GM12878 (cell line): ENCODE data around the gene SPAG7. TPM values are rescaled to one million over a fixed set of nuclear protein-coding genes. Genes with fewer than 3 reads are reported as not detected.
A peak's percentile ranks its signal among the peaks of the same experiment; 100 is the strongest.

Source experiments
- ATAC-seq: fragments of 200-7000 bp; cut with Tn5 transposase; 3 replicates; pipeline ENCODE4 v1.9.1; 2020; ENCODE audit warnings: mild to moderate bottlenecking, moderate library complexity
- BruUV-seq: library from RNA; stranded (reverse); fragments of 400-500 nt; replicated peaks from 2 replicates; lab custom pipeline; 2021; lab: Mats Ljungman, UMichigan
- CTCF ChIA-PET: fragments of 300-600 bp; sonication (Branson Sonifier 250); formaldehyde crosslinking; extraction: SDS; loops from one replicate; lab custom pipeline; 2021; ENCODE audit warnings: inconsistent platforms; lab: Yijun Ruan, JAX
- POLR2A ChIA-PET: fragments of 350-600 bp; formaldehyde crosslinking; extraction: SDS; loops from one replicate; lab custom pipeline; 2021; ENCODE audit warnings: inconsistent platforms; lab: Charles Lee
- RAD21 ChIA-PET: fragments of 300-600 bp; sonication (Branson Sonifier 250); formaldehyde crosslinking; loops from one replicate; lab custom pipeline; 2023; ENCODE audit warnings: antibody characterized with exemption; ENCODE audit not compliant: unreplicated experiment; lab: Charles Lee
- SMC1A ChIA-PET: fragments of 300-600 bp; sonication (Branson Sonifier 250); formaldehyde crosslinking; loops from one replicate; lab custom pipeline; 2023; ENCODE audit not compliant: unreplicated experiment, uncharacterized antibody; lab: Charles Lee
- DNase-seq: peaks from one replicate; pipeline ENCODE4 v3.0.0-alpha.2; 2011; ENCODE audit warnings: low read depth, low spot score
- FAIRE-seq: peaks from 3 replicates; lab custom pipeline; 2011; peaks lifted over from hg19 to GRCh38; lab: Jason Lieb, UNC
- H2AFZ ChIP-seq: 2 replicates; pipeline ENCODE4 v1.6.0; 2011; ENCODE audit warnings: low read depth, low read length, control low read depth; ENCODE audit not compliant: control insufficient read depth
- H3K27ac ChIP-seq: 2 replicates; pipeline ENCODE4 v1.5.1; 2011; ENCODE audit warnings: control low read depth; ENCODE audit not compliant: control insufficient read depth, insufficient read depth
- H3K27me3 ChIP-seq, 2 experiments: replicated peaks in 1 of 2; 2 replicates each; pipeline versions ENCODE4 v1.6.0 to v1.6.1; 2011; ENCODE audit warnings: low read length in 1 of 2; ENCODE audit not compliant: control insufficient read depth in 2 of 2, insufficient read depth in 2 of 2
- H3K36me3 ChIP-seq, 2 experiments: 2 replicates each; pipeline ENCODE4 v1.5.1; 2011; ENCODE audit warnings: low read length in 1 of 2; ENCODE audit not compliant: control insufficient read depth in 2 of 2, insufficient read depth in 2 of 2
- H3K4me1 ChIP-seq: 2 replicates; pipeline ENCODE4 v1.6.1; 2011; ENCODE audit warnings: mild to moderate bottlenecking, low read length, moderate library complexity, mixed read lengths; ENCODE audit not compliant: control insufficient read depth, insufficient read depth
- H3K4me2 ChIP-seq: 2 replicates; pipeline ENCODE4 v1.6.0; 2011; ENCODE audit warnings: control low read depth; ENCODE audit not compliant: control insufficient read depth, insufficient read depth
- H3K4me3 ChIP-seq: fragments of 200-600 bp; sonication (generic); 2 replicates; pipeline ENCODE4 v1.5.1; 2016
- H3K79me2 ChIP-seq: 2 replicates; pipeline ENCODE4 v1.6.0; 2011; ENCODE audit warnings: low read length; ENCODE audit not compliant: control insufficient read depth, insufficient read depth
- H3K9ac ChIP-seq: 2 replicates; pipeline ENCODE4 v1.8.0; 2011; ENCODE audit warnings: low read length, control low read depth, mixed read lengths; ENCODE audit not compliant: control insufficient read depth, insufficient read depth
- H3K9me3 ChIP-seq: replicated peaks from 3 replicates; pipeline ENCODE4 v1.5.1; 2011; ENCODE audit warnings: mild to moderate bottlenecking, low read length; ENCODE audit not compliant: control insufficient read depth, insufficient read depth
- H4K20me1 ChIP-seq: 2 replicates; pipeline ENCODE4 v1.6.0; 2011; ENCODE audit not compliant: control insufficient read depth, insufficient read depth
- BCL11A ChIP-seq: IDR thresholded peaks from 2 replicates; pipeline ENCODE4 v1.6.1; 2011; ENCODE audit warnings: low read depth, low read length
- DPF2 ChIP-seq: fragments of 450-650 bp; IDR thresholded peaks from 2 replicates; pipeline ENCODE4 v1.6.1; 2017; ENCODE audit warnings: mild to moderate bottlenecking
- NRF1 ChIP-seq: conservative IDR thresholded peaks from 2 replicates; pipeline ENCODE4 v1.6.1; 2011; ENCODE audit warnings: mild to moderate bottlenecking, low read depth, low read length, improper control_type of control experiment
- POLR2AphosphoS2 ChIP-seq: IDR thresholded peaks from 2 replicates; pipeline ENCODE4 v1.6.1; 2011; ENCODE audit warnings: low read depth, mild to moderate bottlenecking, low read length, improper control_type of control experiment, moderate library complexity
- SMAD5 ChIP-seq: IDR thresholded peaks from 2 replicates; pipeline ENCODE4 v1.6.1; 2016; ENCODE audit warnings: antibody characterized with exemption, low read depth
- TCF12 ChIP-seq: IDR thresholded peaks from 2 replicates; pipeline ENCODE4 v1.6.1; 2011; ENCODE audit warnings: low read depth, mild to moderate bottlenecking, low read length
- TCF3 ChIP-seq: IDR thresholded peaks from 2 replicates; pipeline ENCODE4 v1.6.1; 2012; ENCODE audit warnings: low read depth, mild to moderate bottlenecking, low read length, borderline replicate concordance; ENCODE audit not compliant: insufficient read depth
- WGBS: methylation state at CpG from one replicate; pipeline ENCODE4 v1.1.6; 2016; ENCODE audit warnings: low lambda C conversion rate; ENCODE audit not compliant: insufficient replicate concordance, insufficient coverage; ENCODE audit errors: missing lambda C conversion rate; 5-methylcytosine and 5-hydroxymethylcytosine counted together
- in situ Hi-C: fragments of 300-500 bp; cut with MboI; formaldehyde crosslinking; loops from 9 replicates; pipeline ENCODE4 v1.14.3; 2018; ENCODE audit warnings: mixed read lengths
- intact Hi-C: fragments of 100-400 bp; cut with micrococcal nuclease; formaldehyde crosslinking; loops from one replicate; pipeline ENCODE4 v1.14.2; 2022; ENCODE audit not compliant: unreplicated experiment
- polyA plus RNA-seq, 11 experiments: library from polyadenylated mRNA; depleted of rRNA in 4 of 11; unstranded in 6 of 11; stranded (reverse) in 5 of 11; fragments of >200 nt; fragmentation: Nextera tagmentation in 4 of 11; fragmentation: Illumina TruSeq in 1 of 11; extraction: Ambion mirVana in 4 of 11; extraction: Trizol in 1 of 11; gene quantifications; 1 replicate in 1 of 11; 2 replicates in 10 of 11; pipeline versions ENCODE4 v1.2.1 to v1.2.3, GENCODE V29; 2011 to 2016; ENCODE audit warnings: inconsistent platforms in 2 of 11, missing spikeins in 2 of 11, low read depth in 1 of 11
- total RNA-seq, 4 experiments: library from RNA; depleted of rRNA in 3 of 4; stranded (reverse); fragments of >200 nt in 3 of 4; fragmentation: Illumina TruSeq in 1 of 4; extraction: Trizol in 1 of 4; gene quantifications; 2 replicates each; pipeline versions ENCODE4 v1.2.1 to v1.2.3, GENCODE V29; 2013 to 2021
- TF ChIP-seq, protein P1 (sequence below): fragments of 450-650 bp; IDR thresholded peaks from 2 replicates; pipeline ENCODE4 v1.6.1; 2016; ENCODE audit warnings: mild to moderate bottlenecking

SPAG7 gene
- total and polyA plus RNA-seq, 10 of the 15 experiments (the other 5 are each of a cell fraction or from before 2014, with no cell fraction given) = 7.9 to 146 (median 88.7) TPM

DNA sequence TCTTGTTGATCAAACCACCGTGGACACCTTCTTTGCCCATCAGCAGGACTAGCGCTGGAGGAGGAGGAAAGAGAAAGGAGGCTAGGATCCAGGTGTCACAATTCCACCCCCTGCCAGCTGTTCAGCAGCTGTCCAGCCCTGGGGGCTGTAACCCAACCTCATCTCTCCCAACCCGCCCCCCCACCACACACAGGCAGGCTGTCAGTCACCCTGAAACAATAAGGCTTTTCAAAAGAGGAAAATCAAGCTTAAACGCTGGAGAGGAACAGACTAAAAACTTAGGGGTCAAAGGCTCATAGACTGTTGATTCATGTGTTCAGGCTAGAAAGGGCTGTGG, 21.7 kb downstream of the SPAG7 start:
- ChIA-PET CTCF (interaction anchor here (1.2 to 3.3 kb wide), 3 partner anchors 21 to 116 kb away, joined by 3 to 13 read pairs (median 12); partner anchors contain the start of gene SPAG7), RAD21 (interaction anchor here (9.8 kb wide), 1 partner anchor 20 kb away, joined by 73 read pairs; the partner anchor contains the start of gene SPAG7), POLR2A (interaction anchor here (0.6 to 17.5 kb wide), 4 partner anchors 20 to 71 kb away, joined by 3 to 272 read pairs (median 5); partner anchors contain the start of genes INCA1, KIF1C and SPAG7), SMC1A (interaction anchor here (0.6 to 7.1 kb wide), 5 partner anchors 11 to 41 kb away, joined by 3 to 50 read pairs (median 4); partner anchors contain the start of gene SPAG7)
- intact Hi-C loops = no loop called here
- DNase-seq (no peak), ATAC-seq (no peak), FAIRE-seq (no peak)
- in situ Hi-C loops = no loop called here
- peaks cover 5% of the 10 kb centered on the region for H4K20me1 ChIP-seq
- H2AFZ ChIP-seq = no peak overlapping the region
- TF ChIP-seq SMAD5 (peak; percentile 17; the same call in 1 of the 2 replicates), TCF12 (peak; percentile 76; the same call in 1 of the 2 replicates), DPF2 (no peak), TCF3 (peak; percentile 59; the same call in 1 of the 2 replicates), NRF1 (no peak), POLR2AphosphoS2 (peak; percentile 31; the same call in 1 of the 2 replicates), BCL11A (no peak)
- TF ChIP-seq, protein P1, sequence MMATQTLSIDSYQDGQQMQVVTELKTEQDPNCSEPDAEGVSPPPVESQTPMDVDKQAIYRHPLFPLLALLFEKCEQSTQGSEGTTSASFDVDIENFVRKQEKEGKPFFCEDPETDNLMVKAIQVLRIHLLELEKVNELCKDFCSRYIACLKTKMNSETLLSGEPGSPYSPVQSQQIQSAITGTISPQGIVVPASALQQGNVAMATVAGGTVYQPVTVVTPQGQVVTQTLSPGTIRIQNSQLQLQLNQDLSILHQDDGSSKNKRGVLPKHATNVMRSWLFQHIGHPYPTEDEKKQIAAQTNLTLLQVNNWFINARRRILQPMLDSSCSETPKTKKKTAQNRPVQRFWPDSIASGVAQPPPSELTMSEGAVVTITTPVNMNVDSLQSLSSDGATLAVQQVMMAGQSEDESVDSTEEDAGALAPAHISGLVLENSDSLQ = peak; percentile 44; the same call in 1 of the 2 replicates
- H3K27me3 ChIP-seq = no peaks in the 10 kb centered on the region
- no TSS peak for BruUV-seq
- peak overlapping the region; percentile 100 for H3K9ac ChIP-seq
- H3K36me3 ChIP-seq = peaks cover 20 to 22% of the 10 kb centered on the region in 2 experiments
- peaks cover 82% of the 10 kb centered on the region for H3K79me2 ChIP-seq
- peak overlapping the region; percentile 100 for H3K27ac ChIP-seq
- H3K4me1 ChIP-seq = peaks cover 42% of the 10 kb centered on the region
- peak overlapping the region; percentile 96 for H3K4me3 ChIP-seq
- 0% methylated on average over 4 of the region's 4 CpGs for WGBS
- no peaks in the 10 kb centered on the region for H3K9me3 ChIP-seq
- peak overlapping the region; percentile 55 for H3K4me2 ChIP-seq
